ENCODE data around the gene ZNF543.
"Not testable (repeated sequence)": the region's sequence is repeated elsewhere in the genome, so short reads cannot be mapped to it uniquely, and the experiment has no call there.

Gene ZNF543

GRCh38 chr19:57366776-57367175, 46.5 kb downstream of the ZNF543 start:
- H3K4me3 ChIP-seq (ENCODE audit: low read depth, low read length): no peak overlapping the region
- no peak for DNase-seq (ENCODE audit: low read depth)
- TF ChIP-seq CTCF (IDR thresholded peaks at IDR 0.05; ENCODE audit: low read depth, low read length, missing control alignments): no peak
- in situ Hi-C loops (cut with HindIII; ENCODE audit: low sequenced_read_pairs): no loop called here

GRCh38 chr19:57374179-57374578, 53.9 kb downstream of the ZNF543 start:
- no peak overlapping the region for H3K4me3 ChIP-seq (ENCODE audit: low read depth, low read length)
- no peak for TF ChIP-seq CTCF (IDR thresholded peaks at IDR 0.05; ENCODE audit: low read depth, low read length, missing control alignments)
- no peak for DNase-seq (ENCODE audit: low read depth)
- in situ Hi-C loops (cut with HindIII; ENCODE audit: low sequenced_read_pairs): no loop called here

- in situ Hi-C loops (cut with HindIII; ENCODE audit: low sequenced_read_pairs); DNase-seq (ENCODE audit: low read depth); H3K4me3 ChIP-seq (ENCODE audit: low read depth, low read length): not testable (repeated sequence)
These were observed 54.4 kb downstream of the ZNF543 start for GRCh38 chr19:57374647-57375046.

GRCh38 chr19:57376151-57376550, 55.9 kb downstream of the ZNF543 start:
- DNase-seq (ENCODE audit: low read depth): no peak
- no peak for TF ChIP-seq CTCF (IDR thresholded peaks at IDR 0.05; ENCODE audit: low read depth, low read length, missing control alignments)
- in situ Hi-C loops (cut with HindIII; ENCODE audit: low sequenced_read_pairs): no loop called here
- H3K4me3 ChIP-seq (ENCODE audit: low read depth, low read length): no peak overlapping the region

- in situ Hi-C loops (cut with HindIII; ENCODE audit: low sequenced_read_pairs): no loop called here
- TF ChIP-seq CTCF (IDR thresholded peaks at IDR 0.05; ENCODE audit: low read depth, low read length, missing control alignments): no peak
- DNase-seq (ENCODE audit: low read depth): no peak
- H3K4me3 ChIP-seq (ENCODE audit: low read depth, low read length): no peak overlapping the region
These were observed 57.4 kb downstream of the ZNF543 start for GRCh38 chr19:57377498-57378146.

All from astrocyte of the cerebellum (primary cell).